ENCODE data around the gene SLC22A1. TPM values are rescaled to one million over a fixed set of nuclear protein-coding genes. Genes with fewer than 3 reads are reported as not detected.

SLC22A1 gene
- total and polyA plus RNA-seq, 10 of the 15 experiments (the other 5 are each of a cell fraction or from before 2014, with no cell fraction given), result 0.09 to 0.28 (median 0.15) TPM; not detected in 3

DNA sequence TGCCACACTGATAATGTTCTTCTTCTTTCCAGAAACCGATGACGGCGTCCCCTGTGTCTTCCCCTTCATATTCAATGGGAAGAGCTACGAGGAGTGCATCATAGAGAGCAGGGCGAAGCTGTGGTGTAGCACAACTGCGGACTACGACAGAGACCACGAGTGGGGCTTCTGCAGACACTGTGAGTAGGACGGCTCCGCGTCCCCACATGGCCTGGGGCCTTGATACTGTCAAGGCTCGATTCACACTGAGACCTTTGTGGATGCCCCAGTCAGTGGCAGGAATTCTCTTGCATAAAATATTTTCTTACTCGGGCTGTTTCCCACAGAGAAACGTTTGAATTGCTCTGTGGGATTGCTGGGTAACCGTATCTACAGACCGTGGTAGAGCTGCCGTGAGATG, 41.5 kb upstream of the SLC22A1 start:
- H3K27ac ChIP-seq (ENCODE audit: control insufficient read depth, insufficient read depth), result no peak overlapping the region
- H3K4me2 ChIP-seq (ENCODE audit: control insufficient read depth, insufficient read depth), result no peak overlapping the region
- H2AFZ ChIP-seq (ENCODE audit: control insufficient read depth, low read depth, low read length), result no peak overlapping the region
- H3K36me3 ChIP-seq (ENCODE audit: control insufficient read depth in 2 of 2, insufficient read depth in 2 of 2, low read length in 1 of 2), result peaks cover 20 to 28% of the 10 kb centered on the region in 2 experiments; a peak in 3 of 4 replicates
- in situ Hi-C loops (cut with MboI), result no loop called here
- no peaks in the 10 kb centered on the region for H3K79me2 ChIP-seq (ENCODE audit: control insufficient read depth, insufficient read depth, low read length)
- H3K9ac ChIP-seq (ENCODE audit: control insufficient read depth, insufficient read depth, low read length), result no peak overlapping the region
- RAD21 ChIA-PET (ENCODE audit: unreplicated experiment), result no interaction called here
- H3K4me3 ChIP-seq, result no peak overlapping the region
- intact Hi-C loops (cut with micrococcal nuclease; ENCODE audit: unreplicated experiment), result no loop called here
- FAIRE-seq (no peak), DNase-seq (ENCODE audit: low read depth, low spot score) (no peak), ATAC-seq (no peak)
- SMC1A ChIA-PET (ENCODE audit: uncharacterized antibody, unreplicated experiment), result no interaction called here
- POLR2A ChIA-PET, result no interaction called here
- 100% methylated on average over 17 of the region's 17 CpGs for WGBS (ENCODE audit: insufficient coverage, insufficient replicate concordance, low lambda C conversion rate, missing lambda C conversion rate)
- H3K27me3 ChIP-seq (replicated peaks in 1 of 2; ENCODE audit: control insufficient read depth in 2 of 2, insufficient read depth in 2 of 2, low read length in 1 of 2), result no peaks in the 10 kb centered on the region
- CTCF ChIA-PET, result no interaction called here
- TF ChIP-seq, protein P1, sequence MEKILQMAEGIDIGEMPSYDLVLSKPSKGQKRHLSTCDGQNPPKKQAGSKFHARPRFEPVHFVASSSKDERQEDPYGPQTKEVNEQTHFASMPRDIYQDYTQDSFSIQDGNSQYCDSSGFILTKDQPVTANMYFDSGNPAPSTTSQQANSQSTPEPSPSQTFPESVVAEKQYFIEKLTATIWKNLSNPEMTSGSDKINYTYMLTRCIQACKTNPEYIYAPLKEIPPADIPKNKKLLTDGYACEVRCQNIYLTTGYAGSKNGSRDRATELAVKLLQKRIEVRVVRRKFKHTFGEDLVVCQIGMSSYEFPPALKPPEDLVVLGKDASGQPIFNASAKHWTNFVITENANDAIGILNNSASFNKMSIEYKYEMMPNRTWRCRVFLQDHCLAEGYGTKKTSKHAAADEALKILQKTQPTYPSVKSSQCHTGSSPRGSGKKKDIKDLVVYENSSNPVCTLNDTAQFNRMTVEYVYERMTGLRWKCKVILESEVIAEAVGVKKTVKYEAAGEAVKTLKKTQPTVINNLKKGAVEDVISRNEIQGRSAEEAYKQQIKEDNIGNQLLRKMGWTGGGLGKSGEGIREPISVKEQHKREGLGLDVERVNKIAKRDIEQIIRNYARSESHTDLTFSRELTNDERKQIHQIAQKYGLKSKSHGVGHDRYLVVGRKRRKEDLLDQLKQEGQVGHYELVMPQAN (conservative IDR thresholded peaks at IDR 0.05), result no peak
- TF ChIP-seq DPF2 (IDR thresholded peaks at IDR 0.05), result no peak
- no peak for TF ChIP-seq IRF4 (IDR thresholded peaks at IDR 0.05; ENCODE audit: low read depth, low read length)
- TF ChIP-seq EZH2 (IDR thresholded peaks at IDR 0.05; ENCODE audit: borderline replicate concordance, control insufficient read depth, low read depth, low read length), result no peak
- TF ChIP-seq SREBF2 (IDR thresholded peaks at IDR 0.05; ENCODE audit: low read length), result no peak
- TF ChIP-seq SIN3A (IDR thresholded peaks at IDR 0.05; ENCODE audit: low read depth, low read length), result no peak
- TF ChIP-seq RUNX3 (IDR thresholded peaks at IDR 0.05; ENCODE audit: low read length), result no peak
- TF ChIP-seq, protein P2, sequence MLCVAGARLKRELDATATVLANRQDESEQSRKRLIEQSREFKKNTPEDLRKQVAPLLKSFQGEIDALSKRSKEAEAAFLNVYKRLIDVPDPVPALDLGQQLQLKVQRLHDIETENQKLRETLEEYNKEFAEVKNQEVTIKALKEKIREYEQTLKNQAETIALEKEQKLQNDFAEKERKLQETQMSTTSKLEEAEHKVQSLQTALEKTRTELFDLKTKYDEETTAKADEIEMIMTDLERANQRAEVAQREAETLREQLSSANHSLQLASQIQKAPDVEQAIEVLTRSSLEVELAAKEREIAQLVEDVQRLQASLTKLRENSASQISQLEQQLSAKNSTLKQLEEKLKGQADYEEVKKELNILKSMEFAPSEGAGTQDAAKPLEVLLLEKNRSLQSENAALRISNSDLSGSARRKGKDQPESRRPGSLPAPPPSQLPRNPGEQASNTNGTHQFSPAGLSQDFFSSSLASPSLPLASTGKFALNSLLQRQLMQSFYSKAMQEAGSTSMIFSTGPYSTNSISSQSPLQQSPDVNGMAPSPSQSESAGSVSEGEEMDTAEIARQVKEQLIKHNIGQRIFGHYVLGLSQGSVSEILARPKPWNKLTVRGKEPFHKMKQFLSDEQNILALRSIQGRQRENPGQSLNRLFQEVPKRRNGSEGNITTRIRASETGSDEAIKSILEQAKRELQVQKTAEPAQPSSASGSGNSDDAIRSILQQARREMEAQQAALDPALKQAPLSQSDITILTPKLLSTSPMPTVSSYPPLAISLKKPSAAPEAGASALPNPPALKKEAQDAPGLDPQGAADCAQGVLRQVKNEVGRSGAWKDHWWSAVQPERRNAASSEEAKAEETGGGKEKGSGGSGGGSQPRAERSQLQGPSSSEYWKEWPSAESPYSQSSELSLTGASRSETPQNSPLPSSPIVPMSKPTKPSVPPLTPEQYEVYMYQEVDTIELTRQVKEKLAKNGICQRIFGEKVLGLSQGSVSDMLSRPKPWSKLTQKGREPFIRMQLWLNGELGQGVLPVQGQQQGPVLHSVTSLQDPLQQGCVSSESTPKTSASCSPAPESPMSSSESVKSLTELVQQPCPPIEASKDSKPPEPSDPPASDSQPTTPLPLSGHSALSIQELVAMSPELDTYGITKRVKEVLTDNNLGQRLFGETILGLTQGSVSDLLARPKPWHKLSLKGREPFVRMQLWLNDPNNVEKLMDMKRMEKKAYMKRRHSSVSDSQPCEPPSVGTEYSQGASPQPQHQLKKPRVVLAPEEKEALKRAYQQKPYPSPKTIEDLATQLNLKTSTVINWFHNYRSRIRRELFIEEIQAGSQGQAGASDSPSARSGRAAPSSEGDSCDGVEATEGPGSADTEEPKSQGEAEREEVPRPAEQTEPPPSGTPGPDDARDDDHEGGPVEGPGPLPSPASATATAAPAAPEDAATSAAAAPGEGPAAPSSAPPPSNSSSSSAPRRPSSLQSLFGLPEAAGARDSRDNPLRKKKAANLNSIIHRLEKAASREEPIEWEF (IDR thresholded peaks at IDR 0.05; ENCODE audit: insufficient replicate concordance, low read depth, low read length), result no peak
- H4K20me1 ChIP-seq (ENCODE audit: control insufficient read depth, insufficient read depth), result no peaks in the 10 kb centered on the region
- no TSS peak for BruUV-seq (replicated peaks)
- H3K4me1 ChIP-seq (ENCODE audit: control insufficient read depth, insufficient read depth, low read length), result no peaks in the 10 kb centered on the region
- H3K9me3 ChIP-seq (replicated peaks; ENCODE audit: control insufficient read depth, insufficient read depth, low read length), result no peaks in the 10 kb centered on the region

Data from GM12878 (cell line).